ENCODE data around the gene FAM174A.

The FAM174A gene

GRCh38 chr5:100535060-100536005, at the start of gene FAM174A:
Gene FAM174A, plus strand, starts transcription at chr5:100535374. Its CDS starts 157 bp downstream, at chr5:100535531.
- DNase-seq, result peak; percentile 95

- DNase-seq, result no peak
Observed at GRCh38 chr5:100493996-100494395, 41.2 kb upstream of the FAM174A start.

- no peak for DNase-seq
Observed at GRCh38 chr5:100496296-100496695, 38.9 kb upstream of the FAM174A start.

- DNase-seq, result no peak
Observed at GRCh38 chr5:100502684-100503083, 32.5 kb upstream of the FAM174A start.

GRCh38 chr5:100505984-100506670, 29.0 kb upstream of the FAM174A start:
- DNase-seq, result peak; percentile 67

- no peak for DNase-seq
Observed at GRCh38 chr5:100516285-100516684, 18.9 kb upstream of the FAM174A start.

- no peak for DNase-seq
Observed at GRCh38 chr5:100517301-100517974, 17.7 kb upstream of the FAM174A start.

- DNase-seq, result no peak
Observed at GRCh38 chr5:100518377-100518776, 16.8 kb upstream of the FAM174A start.

GRCh38 chr5:100519075-100519474, 16.1 kb upstream of the FAM174A start:
- DNase-seq, result no peak

- DNase-seq, result no peak
Observed at GRCh38 chr5:100520348-100520747, 14.8 kb upstream of the FAM174A start.

GRCh38 chr5:100537946-100538345, 2.8 kb downstream of the FAM174A start:
- DNase-seq, result no peak

GRCh38 chr5:100539519-100539918, 4.3 kb downstream of the FAM174A start:
- DNase-seq, result no peak

GRCh38 chr5:100542086-100542485, 6.9 kb downstream of the FAM174A start:
- DNase-seq, result no peak

GRCh38 chr5:100546001-100546400, 10.8 kb downstream of the FAM174A start:
- no peak for DNase-seq

- DNase-seq, result no peak
Observed at GRCh38 chr5:100550531-100551051, 15.4 kb downstream of the FAM174A start.

- no peak for DNase-seq
Observed at GRCh38 chr5:100551183-100551582, 16.0 kb downstream of the FAM174A start.

- peak; percentile 3 for DNase-seq
Observed at GRCh38 chr5:100553209-100553608, 18.0 kb downstream of the FAM174A start.

GRCh38 chr5:100560860-100561259, 25.7 kb downstream of the FAM174A start:
- peak; percentile 5 for DNase-seq

- DNase-seq, result no peak
Observed at GRCh38 chr5:100562821-100563220, 27.6 kb downstream of the FAM174A start.

GRCh38 chr5:100566382-100567141, 31.4 kb downstream of the FAM174A start:
- no peak for DNase-seq

- DNase-seq, result no peak
Observed at GRCh38 chr5:100574716-100575115, 39.5 kb downstream of the FAM174A start.

GRCh38 chr5:100575815-100576214, 40.6 kb downstream of the FAM174A start:
- DNase-seq, result no peak

Measured in EL (cell line).